Superior temporal gyrus (tissue), 1 donor: ENCODE data around the gene LIPA.
"Not testable (repeated sequence)": the region's sequence is repeated elsewhere in the genome, so short reads cannot be mapped to it uniquely, and the experiment has no call there.

ENCODE experiments used
- DNase-seq: peaks from one replicate; pipeline ENCODE4 v3.0.0-alpha.2; 2016; ENCODE audit errors: extremely low spot score

Gene LIPA

DNA sequence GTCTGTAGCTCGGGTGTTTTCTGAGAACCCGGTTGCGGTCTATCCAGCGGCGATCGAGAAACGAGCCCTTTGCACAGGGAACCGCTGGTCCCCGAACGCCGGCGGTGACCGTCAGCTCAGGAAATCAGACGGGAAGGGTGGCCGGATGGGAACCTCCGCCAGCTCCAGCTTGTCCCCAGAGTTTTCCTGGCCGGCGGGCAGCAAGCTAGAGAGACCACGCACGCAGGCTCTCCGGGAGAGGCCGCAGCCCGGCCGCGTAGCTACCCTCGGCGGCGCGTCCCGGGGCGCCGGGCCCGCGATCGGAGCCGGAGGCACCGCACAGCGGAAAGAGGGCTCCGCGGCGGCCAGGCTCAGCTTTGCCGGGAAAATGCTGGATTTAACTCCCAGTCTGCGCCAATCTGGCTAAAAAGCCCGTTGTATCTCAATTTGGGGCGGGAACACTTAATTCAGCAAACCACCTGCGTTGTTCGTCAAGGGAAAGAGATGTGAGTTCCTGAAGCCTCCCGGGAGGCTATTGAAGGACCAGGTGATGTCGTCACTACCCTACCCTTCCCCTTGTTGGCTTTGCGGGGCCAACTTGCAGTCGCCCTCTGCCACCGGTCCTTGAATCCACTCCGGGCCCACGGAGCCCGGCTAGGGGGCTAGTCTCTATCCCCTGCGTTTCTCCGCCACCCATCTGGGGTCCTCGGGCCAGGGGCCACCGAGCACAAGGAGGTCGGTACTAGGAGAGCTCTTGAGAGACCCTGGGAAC lies 43.6 kb downstream of the LIPA start:
- peak; percentile 40 for DNase-seq

DNA sequence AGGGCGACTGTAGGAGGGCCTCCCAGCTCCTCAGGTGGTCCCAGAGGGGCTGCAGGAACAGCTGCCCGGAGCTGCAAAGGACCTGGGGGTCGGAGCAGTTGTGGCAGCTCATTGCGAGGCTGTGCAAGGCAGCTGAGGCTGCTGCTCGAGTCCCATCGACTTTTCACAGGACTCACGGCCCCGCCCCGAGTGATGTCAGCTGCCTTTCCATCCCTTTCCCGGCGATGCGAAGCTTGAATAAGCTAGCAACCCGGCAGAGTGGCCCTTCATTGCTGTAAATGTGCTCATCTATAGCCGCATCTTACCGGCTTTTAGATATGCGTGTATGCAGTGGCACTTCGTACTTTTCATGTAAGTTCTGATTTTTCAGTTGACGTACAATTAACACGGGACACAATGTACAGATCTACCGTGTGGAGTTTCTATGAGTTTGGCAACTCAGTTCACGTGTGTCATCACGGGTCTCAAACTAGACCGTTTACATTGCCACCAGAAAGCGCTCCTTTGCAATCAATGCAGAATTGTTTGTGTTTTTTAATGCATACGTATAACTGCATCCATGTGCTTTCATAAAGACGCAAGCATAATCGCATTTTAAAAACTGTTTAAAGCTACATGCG lies 44.3 kb downstream of the LIPA start, which contains the start of gene CH25H:
CH25H (minus strand) TSS at position 137 of the 620 bp plus-strand sequence; CDS start at position 112, 25 bp downstream.
- DNase-seq, result peak; percentile 91

DNA sequence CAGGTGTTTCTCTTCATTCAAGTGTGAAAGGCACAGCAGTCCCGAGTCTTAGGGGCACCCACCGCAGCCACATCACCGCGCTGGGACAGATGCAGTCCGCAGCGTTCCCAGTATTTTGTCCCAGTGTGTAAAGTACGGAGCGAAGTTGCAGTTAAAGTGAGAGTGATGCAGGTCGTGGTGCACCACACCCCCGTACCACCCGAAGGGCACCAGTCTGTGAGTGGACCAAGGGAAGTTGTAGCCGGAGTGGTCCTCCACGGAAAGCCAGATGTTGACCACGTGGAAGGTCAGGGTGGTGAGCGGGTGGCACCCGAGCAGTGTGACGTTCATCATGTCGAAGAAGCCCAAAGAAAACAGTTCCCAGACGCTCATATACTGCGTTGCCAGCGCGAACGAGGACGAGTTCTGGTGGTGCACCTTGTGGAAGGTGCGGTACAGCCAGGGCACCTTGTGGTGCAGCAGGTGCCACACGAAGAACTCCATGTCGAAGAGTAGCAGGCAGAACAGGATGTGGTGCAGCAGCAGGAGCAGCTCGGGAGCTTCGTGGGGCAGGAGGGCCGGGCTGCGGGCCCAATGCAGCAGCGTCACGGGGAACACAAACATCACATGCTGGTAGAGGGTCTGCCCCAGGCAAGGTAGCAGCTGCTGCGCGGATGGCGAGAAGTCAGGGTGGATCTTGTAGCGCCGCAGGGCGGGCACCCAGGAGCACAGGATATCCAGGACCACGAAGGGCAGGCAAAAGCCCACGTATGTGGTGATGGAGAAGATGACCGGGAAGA lies 45.0 kb downstream of the LIPA start:
- DNase-seq, result no peak

DNA sequence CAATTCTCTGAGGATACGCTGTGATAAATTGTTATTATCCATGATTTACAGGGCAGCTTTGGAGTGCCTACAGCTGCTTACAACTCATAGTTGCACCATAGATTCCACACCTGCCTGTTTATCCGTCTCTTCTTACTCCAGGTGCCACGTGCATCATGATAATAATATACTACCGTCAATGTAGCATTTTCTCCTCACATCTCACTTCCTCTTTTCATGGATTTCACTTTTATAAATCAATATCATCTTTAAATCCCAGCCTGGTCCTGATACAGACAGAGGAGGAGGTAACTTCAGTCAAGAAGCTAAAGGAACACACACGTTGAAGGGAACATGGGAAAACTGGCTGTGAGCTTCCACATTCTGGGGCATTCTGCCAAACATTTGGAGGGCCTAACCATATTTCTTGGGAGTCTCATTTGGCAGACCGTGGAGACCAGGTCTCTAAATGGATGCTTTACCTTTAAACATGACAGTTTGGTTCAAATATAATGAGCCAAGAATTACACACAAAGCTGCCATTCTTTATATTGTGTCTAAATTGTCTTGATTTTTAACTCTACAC lies 46.9 kb downstream of the LIPA start:
- DNase-seq, result peak; percentile 12

DNA sequence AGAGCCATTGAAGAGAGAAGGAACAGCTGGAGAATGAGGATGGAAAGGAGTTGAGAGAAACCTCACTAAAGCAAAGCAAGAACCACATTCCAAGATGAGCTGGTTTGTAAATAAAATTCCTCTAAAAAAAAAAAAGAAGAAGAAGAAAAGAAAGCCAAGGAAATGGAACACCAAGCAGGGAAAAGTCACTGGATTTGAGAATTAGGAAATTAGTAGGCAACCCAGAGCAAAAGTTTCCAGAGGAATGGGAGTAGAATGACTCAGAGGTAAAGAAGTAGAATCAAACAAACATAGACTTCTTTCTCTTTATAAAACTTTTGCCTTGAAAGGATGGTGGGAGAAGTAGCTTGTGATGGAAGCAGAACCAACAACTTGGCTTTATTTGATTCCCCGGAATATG lies 48.3 kb downstream of the LIPA start:
- no peak for DNase-seq

DNA sequence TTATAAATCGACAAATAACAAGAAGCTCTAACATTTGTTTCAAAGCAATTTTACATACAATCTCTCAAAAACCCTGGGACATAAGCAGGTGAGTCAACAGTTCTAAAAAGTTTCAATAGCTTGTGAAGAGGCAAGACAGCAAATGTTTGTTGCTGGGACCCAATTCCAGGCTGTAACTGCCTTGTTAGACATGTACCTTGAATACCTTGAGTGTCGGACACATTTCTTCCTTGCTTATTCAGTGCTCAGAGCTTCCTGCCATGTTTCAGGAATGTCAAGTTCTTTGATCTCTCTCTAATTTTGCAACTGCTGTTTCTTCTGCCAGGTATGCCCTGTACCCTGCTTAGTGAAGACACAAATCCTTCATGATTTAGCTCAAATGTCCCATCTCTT lies 49.5 kb downstream of the LIPA start:
- DNase-seq, result no peak

DNA sequence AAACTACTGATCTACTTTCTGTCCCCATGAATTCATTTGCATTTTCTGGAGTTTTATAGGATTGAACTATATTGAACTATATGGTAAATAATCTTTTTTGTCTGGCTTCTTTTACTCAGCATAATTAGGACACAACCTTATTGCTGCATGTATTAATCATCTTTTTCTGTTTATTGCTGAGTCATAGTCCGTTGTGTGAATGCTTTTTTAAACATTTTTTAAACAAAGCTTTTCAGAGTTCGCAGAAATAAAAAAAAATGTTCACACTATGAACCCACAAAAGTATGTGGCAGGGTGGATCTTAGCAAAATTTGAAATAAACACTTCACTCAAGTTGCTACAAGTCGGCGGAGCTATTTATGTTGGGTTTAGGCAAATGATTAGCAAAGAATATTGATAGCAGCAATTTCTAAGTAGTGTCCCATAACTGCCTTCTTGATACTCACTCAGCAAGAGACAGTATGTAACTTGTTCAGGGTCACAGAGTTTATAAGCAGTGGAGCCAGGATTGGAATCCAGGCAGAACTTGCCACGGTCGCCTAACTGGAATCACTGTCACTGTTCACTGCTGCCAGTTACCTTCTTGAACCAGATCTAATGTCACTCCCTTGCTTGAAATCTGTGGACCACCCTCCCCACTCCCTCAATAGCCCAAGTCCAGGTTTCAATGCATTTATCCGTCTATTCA lies 50.1 kb downstream of the LIPA start:
- DNase-seq, result no peak

DNA sequence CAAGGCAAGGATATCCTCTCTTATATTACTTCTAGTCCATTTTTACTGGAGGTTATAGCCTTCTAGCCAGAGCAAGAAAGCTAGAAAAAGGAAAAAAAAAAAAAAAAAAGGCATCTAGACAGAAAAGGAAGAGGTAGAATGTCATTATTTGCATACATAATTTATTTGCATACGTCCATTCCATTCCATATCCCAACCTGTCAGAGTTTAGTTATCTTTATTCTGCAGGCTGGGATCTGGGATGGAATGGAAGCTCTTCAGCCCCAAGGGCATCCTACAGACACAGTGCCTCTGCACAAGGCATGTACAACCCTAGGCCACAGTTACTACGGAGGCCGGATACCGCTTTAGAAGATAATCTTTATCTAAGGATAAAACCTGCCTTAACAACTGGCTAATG lies 54.1 kb downstream of the LIPA start:
- no peak for DNase-seq

DNA sequence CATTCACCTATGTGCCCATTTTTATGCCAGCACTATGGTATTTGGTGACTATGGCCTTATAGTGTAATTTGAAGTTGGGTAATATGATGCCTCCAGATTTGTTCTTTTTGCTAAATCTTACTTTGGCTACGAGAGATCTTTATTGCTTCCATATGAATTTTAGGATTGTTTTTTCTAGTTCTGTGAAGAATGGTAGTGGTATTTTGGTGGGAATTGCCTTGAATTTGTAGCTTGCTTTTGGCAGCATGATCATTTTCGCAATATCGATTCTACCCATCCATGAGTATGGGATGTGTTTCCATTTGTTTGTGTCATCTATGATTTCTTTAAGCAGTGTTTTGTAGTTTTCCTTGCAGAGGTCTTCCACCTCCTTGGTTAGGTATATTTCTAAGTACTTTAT lies 60.3 kb downstream of the LIPA start:
- DNase-seq, result not testable (repeated sequence)

DNA sequence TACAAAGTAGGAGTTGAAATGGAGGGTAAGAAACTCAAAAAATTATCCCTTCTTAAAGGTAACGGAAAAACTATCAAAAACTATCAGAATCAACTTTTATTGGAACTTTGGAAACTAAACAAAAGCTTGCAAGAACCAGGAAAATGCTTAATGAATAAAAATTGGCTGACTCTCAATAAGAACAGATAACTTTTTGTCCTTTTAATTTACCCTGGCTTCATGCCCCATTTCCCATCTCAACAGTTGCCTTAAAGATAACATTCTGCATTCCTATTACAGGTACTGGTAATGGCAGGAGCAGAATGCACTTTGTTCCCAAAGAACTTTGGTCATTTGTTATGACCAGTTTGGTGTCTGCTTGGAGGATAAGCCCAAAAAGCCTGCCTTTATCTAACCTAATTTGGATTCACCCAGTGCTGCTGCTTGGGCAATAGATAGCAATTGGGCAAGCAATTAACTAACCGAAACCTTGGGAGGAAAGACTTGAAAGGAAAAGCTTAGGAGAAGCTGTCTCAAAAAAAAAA lies 62.3 kb downstream of the LIPA start:
- DNase-seq, result no peak

DNA sequence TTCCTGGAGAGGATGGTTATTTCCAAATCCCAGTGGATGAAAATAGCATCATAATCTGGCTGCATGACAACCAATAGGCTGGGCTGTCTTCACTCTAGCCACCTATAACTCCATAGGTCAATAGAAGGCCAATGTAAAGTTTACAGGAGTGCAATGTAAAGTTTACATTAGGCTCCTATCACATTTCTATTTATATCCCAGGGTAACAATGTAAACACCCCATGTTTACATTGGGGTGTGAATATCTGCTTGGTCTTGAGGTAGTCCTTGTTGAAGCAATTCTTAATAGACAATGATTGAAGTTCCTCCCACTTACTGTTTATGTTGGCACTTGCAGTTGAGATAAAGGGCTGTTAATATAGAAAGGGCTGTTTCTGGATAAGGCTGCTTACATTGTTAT lies 65.9 kb downstream of the LIPA start:
- DNase-seq, result no peak

DNA sequence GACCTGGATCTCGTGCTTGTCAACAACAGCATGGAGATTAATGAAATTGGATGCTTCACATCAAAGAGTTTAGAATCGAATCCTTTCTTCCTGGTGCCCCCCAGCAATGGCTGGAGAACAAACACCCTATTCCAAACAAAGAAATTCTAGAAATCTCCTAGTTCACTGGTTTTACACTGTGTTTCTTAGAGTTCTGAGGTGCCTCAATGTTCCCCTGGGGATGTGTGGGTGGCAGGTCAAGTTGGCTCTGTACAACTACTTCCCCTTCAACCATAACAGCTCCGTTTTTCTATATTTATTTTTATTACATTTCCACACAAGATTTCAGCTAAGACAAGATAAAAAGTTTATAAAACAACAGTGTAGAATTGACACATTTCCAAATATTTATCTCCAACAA lies 66.9 kb downstream of the LIPA start:
- DNase-seq, result no peak

DNA sequence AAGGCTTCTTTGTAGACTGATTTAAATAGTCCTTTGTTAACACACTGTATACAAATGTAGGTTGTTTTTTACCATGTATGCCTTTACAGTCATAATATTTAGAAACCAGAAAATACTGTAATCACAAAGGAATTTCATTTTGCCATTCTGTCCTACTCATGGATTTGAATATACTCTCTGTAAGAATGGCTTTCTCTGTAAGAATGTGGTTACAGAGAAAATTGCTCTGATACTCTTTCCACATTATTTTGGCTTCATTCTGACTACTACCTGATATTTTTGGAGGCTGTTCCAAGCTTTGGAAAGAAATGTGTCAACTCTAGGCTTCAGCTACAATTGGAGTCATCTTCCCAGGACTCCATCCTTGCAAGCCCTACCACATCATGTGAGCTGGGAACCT lies 68.0 kb downstream of the LIPA start:
- DNase-seq, result no peak

DNA sequence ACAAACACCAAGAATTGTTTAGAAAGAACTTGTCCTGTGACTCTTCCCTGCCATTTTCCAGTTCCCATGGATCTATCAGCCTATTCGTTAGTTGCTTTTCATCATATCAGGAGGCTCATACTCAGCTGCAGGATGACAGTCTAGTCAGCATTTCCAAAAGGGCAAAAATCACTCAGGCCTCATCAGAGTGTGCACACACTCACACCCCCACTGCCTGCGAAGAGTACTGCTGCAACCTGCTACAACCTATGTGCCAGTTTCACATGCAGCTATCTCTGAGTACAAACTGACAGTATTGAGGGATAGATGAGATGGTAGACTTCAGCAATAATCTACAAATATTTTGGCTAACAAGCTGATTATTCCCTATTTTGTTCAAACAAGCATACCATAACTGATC lies 68.7 kb downstream of the LIPA start:
- no peak for DNase-seq

DNA sequence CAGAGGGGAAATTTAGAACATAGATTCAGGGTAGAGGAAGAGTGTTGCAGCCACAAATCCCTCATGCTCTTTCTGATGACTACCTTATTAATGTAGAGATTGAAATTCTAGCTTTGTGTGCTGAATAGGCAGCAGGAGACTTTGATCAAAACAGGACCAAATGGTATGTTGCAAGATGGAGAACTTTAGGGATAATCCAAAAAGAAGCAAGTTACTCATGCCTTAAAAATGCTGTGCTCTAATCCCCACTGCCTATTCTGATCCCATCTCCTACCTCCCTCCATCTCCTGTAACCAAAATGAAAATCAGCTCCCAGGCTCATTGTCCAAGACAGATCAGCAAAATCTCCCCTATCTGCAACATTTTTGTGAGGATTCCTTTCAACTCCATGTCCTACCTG lies 75.8 kb downstream of the LIPA start:
- DNase-seq, result no peak

DNA sequence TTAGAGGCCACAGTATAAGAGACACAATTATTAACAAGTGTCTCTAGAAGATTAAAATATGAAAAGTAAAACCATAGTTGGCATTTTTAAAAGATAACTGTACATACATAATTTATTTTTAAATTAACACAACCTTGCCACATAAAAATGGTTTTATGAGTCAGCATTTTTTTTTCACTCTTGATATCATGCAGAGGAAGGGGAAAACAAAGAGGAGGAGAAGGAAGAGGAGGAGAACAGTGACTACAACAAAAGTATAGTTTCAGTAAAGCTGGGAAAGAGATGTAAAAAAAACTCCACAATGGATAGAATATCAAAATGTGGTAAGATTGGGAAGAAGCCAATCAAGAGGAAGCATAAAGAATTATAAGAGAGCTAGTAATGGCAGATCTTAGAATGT lies 78.5 kb downstream of the LIPA start:
- DNase-seq, result no peak

DNA sequence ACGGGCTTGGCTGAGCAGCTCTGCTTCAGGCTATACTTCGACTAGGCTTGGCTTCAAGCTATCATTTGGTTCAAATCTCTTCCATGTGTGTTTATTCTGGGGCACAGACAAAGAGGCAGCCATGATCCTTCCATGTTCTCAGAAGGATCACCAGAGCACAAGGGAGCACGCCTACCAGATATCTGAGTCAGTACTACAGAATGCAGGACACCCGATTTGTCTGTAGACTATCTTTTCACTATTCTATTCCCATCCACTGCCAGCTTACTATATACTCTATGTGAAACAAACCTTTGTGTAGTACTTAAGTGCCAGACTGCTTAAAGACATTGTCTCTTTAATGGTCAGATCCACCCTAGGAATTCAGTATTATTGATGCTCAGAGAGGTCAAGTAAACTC lies 79.6 kb downstream of the LIPA start:
- no peak for DNase-seq

DNA sequence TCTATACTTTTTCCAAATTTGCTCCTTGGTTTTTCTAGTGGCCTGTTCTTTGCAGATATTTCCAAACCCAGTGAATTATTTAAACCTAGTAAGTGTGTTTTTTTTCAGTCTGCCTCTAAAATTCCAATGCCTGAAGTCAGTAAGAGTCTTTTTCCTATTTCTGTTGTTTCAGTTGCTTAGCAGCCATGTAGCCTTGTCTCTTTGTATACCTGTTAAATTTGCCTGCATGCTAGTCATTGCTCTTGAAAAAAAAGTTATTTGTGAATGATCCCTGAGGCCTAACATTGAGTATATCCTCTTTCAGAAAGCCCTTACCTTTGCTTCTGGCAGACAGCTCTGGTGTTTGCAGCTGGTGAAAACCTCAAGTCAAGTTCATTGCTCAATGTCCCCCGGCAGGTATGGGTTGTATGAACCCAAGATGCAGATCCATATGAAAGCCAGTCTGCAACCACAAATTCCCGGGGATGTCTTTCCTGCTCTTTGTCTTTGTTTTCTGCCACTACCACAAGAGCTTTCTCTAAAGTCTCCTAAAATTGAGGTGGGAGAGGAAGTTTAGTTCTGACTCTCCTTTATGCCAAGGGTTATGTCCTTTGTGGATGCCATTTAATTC lies 80.2 kb downstream of the LIPA start:
- no peak for DNase-seq

DNA sequence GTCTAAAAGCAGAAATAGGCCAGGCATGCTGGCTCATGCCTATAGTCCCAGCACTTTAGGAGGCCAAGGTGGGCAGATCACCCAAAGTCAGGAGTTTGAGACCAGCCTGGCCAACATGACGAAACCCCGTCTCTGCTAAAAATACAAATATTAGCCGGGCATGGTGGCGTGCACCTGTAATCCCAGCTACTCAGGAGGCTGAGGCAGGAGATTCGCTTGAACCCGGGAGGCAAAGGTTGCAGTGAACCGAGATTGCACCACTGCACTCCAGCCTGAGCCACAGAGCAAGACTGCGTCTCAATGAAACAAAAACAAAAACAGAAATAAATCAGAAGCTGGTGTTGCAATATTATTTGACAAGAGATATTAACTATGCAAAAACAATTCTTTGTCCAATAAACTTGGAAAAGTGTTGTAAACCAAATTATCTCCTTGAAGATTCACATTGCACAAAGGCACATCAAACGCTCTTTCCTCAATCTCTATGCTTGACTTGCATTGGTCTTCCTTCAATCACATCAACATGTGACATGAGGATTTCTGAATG lies 83.1 kb downstream of the LIPA start:
- DNase-seq, result not testable (repeated sequence)

DNA sequence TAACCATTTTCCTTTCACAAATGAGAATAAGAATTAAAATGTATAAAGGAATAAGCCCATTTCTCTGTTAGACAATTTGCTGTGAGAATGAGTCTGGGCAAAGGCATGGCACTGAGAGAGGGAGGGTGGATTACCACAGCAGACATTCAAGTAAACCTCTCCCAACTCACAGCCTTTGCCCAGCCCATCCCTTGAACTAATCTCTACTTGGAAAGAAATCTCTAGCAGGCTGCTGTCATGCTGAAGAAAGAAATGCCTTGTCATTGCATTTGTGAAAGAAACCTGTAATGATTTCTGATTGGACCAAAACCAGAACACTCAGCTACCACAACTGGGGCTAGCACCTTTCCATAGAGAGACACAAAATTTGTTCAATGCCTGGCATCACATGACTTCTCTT lies 83.7 kb downstream of the LIPA start:
- no peak for DNase-seq

DNA sequence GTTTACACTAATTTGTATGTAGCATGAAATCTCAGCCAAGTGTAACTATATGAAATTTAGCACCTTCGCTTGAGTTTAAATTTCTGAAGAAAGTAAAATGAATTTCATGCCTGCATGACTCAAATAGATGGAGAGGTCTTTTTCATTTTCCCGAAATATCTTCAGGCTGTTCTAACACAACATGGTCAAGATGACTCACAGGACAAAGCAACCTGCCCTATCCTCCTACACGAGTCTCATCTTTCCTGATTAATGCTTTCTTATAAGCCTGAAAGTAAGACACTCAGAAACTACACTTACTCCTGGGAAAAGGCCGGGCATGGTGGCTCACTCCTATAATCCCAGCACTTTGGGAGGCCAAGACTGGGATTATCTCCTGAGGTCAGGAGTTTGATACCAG lies 85.7 kb downstream of the LIPA start:
- DNase-seq, result peak; percentile 22
